ENCODE data around the gene MEGF11. TPM values are rescaled to one million over a fixed set of nuclear protein-coding genes. Genes with fewer than 3 reads are reported as not detected.
"Not testable (repeated sequence)": the region's sequence is repeated elsewhere in the genome, so short reads cannot be mapped to it uniquely, and the experiment has no call there.

The MEGF11 gene
- total RNA-seq, 2 donors from 2014 or later, result not detected

DNA sequence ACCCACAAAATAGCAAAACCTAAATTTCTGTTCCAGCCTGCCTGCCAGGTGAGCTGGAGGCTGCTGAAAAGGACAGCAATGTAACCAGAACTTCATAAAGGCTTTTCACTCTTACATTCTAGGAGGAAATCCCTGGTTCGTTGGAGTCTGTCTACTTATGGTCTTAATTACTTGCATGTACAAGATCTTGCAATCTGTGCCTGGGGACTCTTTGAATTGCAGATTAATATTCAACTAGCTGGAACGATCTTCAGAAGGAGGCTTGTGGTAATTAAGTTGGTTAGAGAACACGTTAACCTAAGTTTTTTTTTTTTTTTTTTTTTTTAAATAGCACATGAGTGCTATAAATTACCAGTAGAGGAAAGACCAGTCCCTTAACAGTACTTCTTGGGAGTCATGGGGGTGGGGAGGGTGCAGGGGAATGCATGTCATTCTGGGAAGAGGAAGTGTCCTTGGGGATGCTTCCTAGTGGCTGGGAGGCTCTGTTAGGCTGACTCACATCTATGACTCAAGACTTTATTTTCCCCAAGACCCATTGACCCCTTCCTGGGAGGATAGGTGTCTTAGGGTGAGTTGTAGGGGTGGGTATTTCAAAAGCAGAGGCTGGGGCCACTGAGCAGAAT, 244.5 kb downstream of the MEGF11 start:
- no peak for TF ChIP-seq CTCF (IDR thresholded peaks at IDR 0.05)
- TF ChIP-seq POLR2A (IDR thresholded peaks at IDR 0.05), result no peak
- intact Hi-C loops (cut with DNase I), result no loop called here
- DNase-seq (no peak), ATAC-seq (no peak)
- no peaks in the 10 kb centered on the region for H3K9me3 ChIP-seq
- H3K27ac ChIP-seq, result no peak overlapping the region
- WGBS, 2 donors, result 17 to 23% methylated on average over 3 of the region's 3 CpGs
- H3K36me3 ChIP-seq (replicated peaks in 1 of 2; ENCODE audit: insufficient read depth in 1 of 2, low read depth in 2 of 2), result no peaks in the 10 kb centered on the region
- H3K4me1 ChIP-seq, result no peaks in the 10 kb centered on the region
- no peaks in the 10 kb centered on the region for H3K27me3 ChIP-seq
- no peak overlapping the region for H3K4me3 ChIP-seq

DNA sequence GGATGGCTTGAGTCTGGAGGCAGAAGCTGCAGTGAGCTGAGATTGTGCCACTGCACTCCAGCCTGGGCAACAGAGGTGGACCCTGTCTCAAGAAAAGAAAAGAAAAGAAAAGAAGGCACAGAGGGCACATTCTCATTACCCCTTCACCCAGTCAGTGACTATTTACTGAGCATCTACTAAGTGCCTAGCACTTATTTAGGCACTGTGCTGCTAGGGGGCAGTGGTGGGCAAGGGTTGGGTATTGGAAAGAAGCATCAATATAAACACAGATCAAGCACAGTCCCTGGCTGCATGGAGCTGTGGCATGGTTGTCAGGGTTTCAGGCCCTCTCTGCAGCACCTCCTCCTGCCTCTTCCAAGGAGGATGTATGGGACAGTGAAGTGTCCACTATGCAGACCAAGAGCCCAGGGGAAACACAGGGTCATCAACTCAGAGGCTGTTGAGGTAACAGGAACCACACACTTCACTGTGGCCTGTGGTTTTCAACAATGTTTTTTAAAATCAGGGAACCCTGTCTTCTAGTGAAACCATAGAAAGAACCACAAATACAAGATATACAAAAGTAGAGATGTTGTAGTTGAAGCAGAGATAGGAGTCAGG, 245.8 kb downstream of the MEGF11 start:
- TF ChIP-seq POLR2A (IDR thresholded peaks at IDR 0.05), result no peak
- no peak for TF ChIP-seq CTCF (IDR thresholded peaks at IDR 0.05)
- no peak overlapping the region for H3K4me3 ChIP-seq
- H3K27me3 ChIP-seq, result no peaks in the 10 kb centered on the region
- H3K27ac ChIP-seq, result no peak overlapping the region
- DNase-seq, result no peak
- H3K9me3 ChIP-seq, result no peaks in the 10 kb centered on the region
- H3K4me1 ChIP-seq, result no peaks in the 10 kb centered on the region
- no peaks in the 10 kb centered on the region for H3K36me3 ChIP-seq (replicated peaks in 1 of 2; ENCODE audit: insufficient read depth in 1 of 2, low read depth in 2 of 2)
- intact Hi-C loops (cut with DNase I), result no loop called here
- no peak for ATAC-seq

DNA sequence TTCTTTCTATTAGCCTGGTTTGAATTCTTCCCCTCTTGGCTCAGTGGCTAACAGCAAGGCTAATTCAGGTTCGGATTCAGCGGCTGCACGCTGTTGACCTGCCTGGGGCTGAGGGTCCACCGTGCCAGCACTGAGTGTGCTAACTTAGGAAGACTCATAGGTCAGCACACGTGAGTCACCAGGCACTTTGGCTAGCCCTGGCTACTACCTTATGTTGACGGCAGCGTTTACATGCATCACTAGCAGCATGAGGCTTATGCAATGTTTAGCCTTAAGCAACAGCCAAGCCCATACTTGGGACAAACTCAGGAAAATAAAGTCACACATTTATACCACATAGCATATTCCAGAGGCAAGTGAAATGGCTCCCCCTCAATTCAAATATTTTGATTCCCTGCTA, 246.6 kb downstream of the MEGF11 start:
- no peak for ATAC-seq

GRCh38 chr15:66004618-66005262, 248.8 kb downstream of the MEGF11 start:
- no peak for ATAC-seq

More for the DNA sequence above, 246.6 kb downstream of the MEGF11 start:
- DNase-seq, result no peak
- H3K36me3 ChIP-seq (replicated peaks in 1 of 2; ENCODE audit: insufficient read depth in 1 of 2, low read depth in 2 of 2), result no peaks in the 10 kb centered on the region
- WGBS, 2 donors, result 67 to 76% methylated on average over 5 to 7 of the region's 7 CpGs
- H3K27ac ChIP-seq, result no peak overlapping the region
- H3K27me3 ChIP-seq, result no peaks in the 10 kb centered on the region
- no peaks in the 10 kb centered on the region for H3K4me1 ChIP-seq
- intact Hi-C loops (cut with DNase I), result no loop called here
- TF ChIP-seq POLR2A (IDR thresholded peaks at IDR 0.05), result no peak
- TF ChIP-seq CTCF (IDR thresholded peaks at IDR 0.05), result no peak
- no peaks in the 10 kb centered on the region for H3K9me3 ChIP-seq
- H3K4me3 ChIP-seq, result no peak overlapping the region

DNA sequence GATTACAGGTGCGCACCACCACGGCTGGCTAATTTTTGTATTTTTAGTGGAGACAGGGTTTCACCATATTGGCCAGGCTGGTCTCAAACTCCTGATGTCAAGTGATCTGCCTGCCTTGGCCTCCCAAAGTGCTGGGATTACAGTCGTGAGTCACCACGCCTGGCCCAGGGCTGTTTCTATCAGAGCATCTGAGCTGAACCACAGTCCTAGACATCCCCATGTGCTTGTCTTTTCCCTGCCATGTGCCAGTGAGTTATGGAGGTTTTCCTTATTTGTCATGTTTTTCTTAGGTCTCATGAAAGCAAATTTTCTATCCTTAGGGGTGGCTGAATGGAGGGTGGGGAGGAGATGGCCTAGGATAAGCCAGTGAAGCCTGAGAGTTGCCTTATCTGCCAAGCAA, 250.4 kb downstream of the MEGF11 start:
- not testable (repeated sequence) for DNase-seq
- 86 to 91% methylated on average over 4 of the region's 4 CpGs for WGBS, 2 donors

More at GRCh38 chr15:66004618-66005262, 248.8 kb downstream of the MEGF11 start:
- intact Hi-C loops (cut with DNase I), result no loop called here
- DNase-seq, result peak; percentile 14 to 35 (median 24)
- H3K27ac ChIP-seq, result no peak overlapping the region
- WGBS, 2 donors, result 38 to 40% methylated on average over 6 of the region's 6 CpGs
- H3K27me3 ChIP-seq, result no peaks in the 10 kb centered on the region
- H3K36me3 ChIP-seq (replicated peaks in 1 of 2; ENCODE audit: insufficient read depth in 1 of 2, low read depth in 2 of 2), result no peaks in the 10 kb centered on the region
- H3K4me3 ChIP-seq, result no peak overlapping the region
- H3K9me3 ChIP-seq, result no peaks in the 10 kb centered on the region
- TF ChIP-seq POLR2A (IDR thresholded peaks at IDR 0.05) (no peak), CTCF (IDR thresholded peaks at IDR 0.05) (no peak)
- no peaks in the 10 kb centered on the region for H3K4me1 ChIP-seq

More for the DNA sequence above, 250.4 kb downstream of the MEGF11 start:
- H3K27ac ChIP-seq; ATAC-seq; H3K27me3 ChIP-seq; H3K4me3 ChIP-seq; H3K9me3 ChIP-seq; H3K4me1 ChIP-seq; intact Hi-C loops (cut with DNase I); H3K36me3 ChIP-seq (replicated peaks in 1 of 2; ENCODE audit: insufficient read depth in 1 of 2, low read depth in 2 of 2): not testable (repeated sequence)
